Mucosa of descending colon (tissue), 3 donors: Measurements from ENCODE around the gene GABRG3. TPM values are rescaled to one million over a fixed set of nuclear protein-coding genes. Genes with fewer than 3 reads are reported as not detected.

Source experiments
- ATAC-seq: fragments of 200-7000 bp; cut with Tn5 transposase; one replicate; pipeline ENCODE4 v1.9.1; 2020; ENCODE audit warnings: mild to moderate bottlenecking, moderate library complexity
- DNase-seq, 3 donors: peaks; one replicate each; pipeline ENCODE4 v3.0.0-alpha.2; 2020
- H3K36me3 ChIP-seq: fragments of 200-600 bp; one replicate; pipeline ENCODE4 v1.8.0; 2021; ENCODE audit warnings: low read depth, mild to moderate bottlenecking
- H3K4me1 ChIP-seq: fragments of 200-600 bp; one replicate; pipeline ENCODE4 v1.8.0; 2021; ENCODE audit warnings: low read depth, mild to moderate bottlenecking
- H3K4me3 ChIP-seq: fragments of 200-600 bp; one replicate; pipeline ENCODE4 v1.8.0; 2021; ENCODE audit warnings: mild to moderate bottlenecking
- H3K9me3 ChIP-seq: fragments of 200-600 bp; one replicate; pipeline ENCODE4 v1.8.0; 2021; ENCODE audit warnings: mild to moderate bottlenecking
- CTCF ChIP-seq: fragments of 200-600 bp; IDR thresholded peaks from one replicate; pipeline ENCODE4 v1.8.0; 2022; ENCODE audit warnings: antibody characterized with exemption, mild to moderate bottlenecking
- intact Hi-C, 2 donors: fragments of 100-400 bp; cut with DNase I in 1 of 2; cut with micrococcal nuclease in 1 of 2; formaldehyde crosslinking; loops; one replicate each; pipeline versions ENCODE4 v1.11.0 to v1.11.1; 2022; cut with DNase I, micrococcal nuclease
- total RNA-seq, 3 donors: library from RNA; stranded (reverse); fragmentation: NEBNext Ultra II Directional in 2 of 3; extraction: Animal tissue kit (Norgen Biotek cat#: 25700) in 2 of 3; gene quantifications; one replicate each; pipeline versions ENCODE4 v1.2.1 to v1.2.4, GENCODE V29; 2021 to 2023
- donor health status: DM: no; HTN: no; CAD: no; lungs with moderate emphysema.
- donor health status: DM: no; HTN: no; CAD: no.
- donor health status: DM: no; HTN: yes; CAD: no.

GABRG3 gene
- total RNA-seq, 3 donors from 2014 or later, result 0.03 TPM; not detected in 2

DNA sequence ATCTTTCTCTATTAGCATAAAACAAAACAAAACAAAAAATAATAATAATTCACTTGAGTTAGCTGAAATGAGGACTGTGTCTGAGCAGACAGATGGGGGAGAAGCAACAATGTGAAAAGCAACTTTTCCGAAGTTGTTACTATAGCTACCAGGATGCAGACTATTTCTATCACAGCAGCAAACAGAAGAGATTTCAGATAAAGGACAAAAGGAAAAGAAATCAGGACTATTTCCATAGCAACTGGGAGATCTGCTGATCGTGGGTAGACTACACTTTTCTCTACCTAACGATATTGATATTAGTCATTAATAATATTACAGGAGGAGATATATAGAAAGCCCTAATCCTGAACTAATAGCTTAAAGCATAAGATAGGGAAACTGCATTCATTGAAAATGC lies 321.7 kb downstream of the GABRG3 start:
- Histone ChIP-seq H3K4me1 (no peaks in the 10 kb centered on the region), H3K9me3 (peaks cover 52% of the 10 kb centered on the region), H3K36me3 (no peaks in the 10 kb centered on the region), H3K4me3 (no peak overlapping the region)
- no peak for ATAC-seq
- intact Hi-C loops, result no loop called here
- no peak for TF ChIP-seq CTCF
- no peak for DNase-seq

- ATAC-seq (no peak), DNase-seq (no peak)
- intact Hi-C loops, result no loop called here
- TF ChIP-seq CTCF, result no peak
- no peaks in the 10 kb centered on the region for H3K36me3 ChIP-seq
- H3K9me3 ChIP-seq, result peaks cover 56% of the 10 kb centered on the region
- H3K4me3 ChIP-seq, result no peak overlapping the region
- H3K4me1 ChIP-seq, result no peaks in the 10 kb centered on the region
These were observed 322.6 kb downstream of the GABRG3 start for GRCh38 chr15:27293607-27294006.

GRCh38 chr15:27317736-27318135 lies 346.8 kb downstream of the GABRG3 start:
- intact Hi-C loops, result no loop called here
- Histone ChIP-seq H3K36me3 (no peaks in the 10 kb centered on the region), H3K4me1 (no peaks in the 10 kb centered on the region), H3K9me3 (peaks cover 61% of the 10 kb centered on the region), H3K4me3 (no peak overlapping the region)
- TF ChIP-seq CTCF, result no peak
- ATAC-seq (no peak), DNase-seq (no peak)

DNA sequence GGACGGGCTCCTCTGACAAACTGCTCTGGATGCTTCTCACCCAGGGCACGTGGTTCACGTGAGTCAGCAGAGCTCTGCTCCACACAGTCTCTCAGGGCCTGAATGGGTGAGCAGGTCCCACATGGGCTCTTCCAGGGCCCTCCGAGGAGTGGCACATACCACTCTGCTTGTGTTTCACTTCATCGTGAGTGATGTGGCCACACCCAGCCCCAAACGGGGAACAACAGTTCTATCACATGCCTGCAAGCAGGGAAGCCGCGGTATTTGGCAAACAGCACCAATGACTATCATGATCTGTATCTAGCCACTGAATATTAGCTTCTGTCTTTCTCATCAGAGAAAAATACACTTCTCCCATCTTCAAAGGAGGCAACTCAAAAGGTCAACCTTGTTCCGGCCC lies 352.8 kb downstream of the GABRG3 start:
- intact Hi-C loops, result no loop called here
- no peak for ATAC-seq
- H3K9me3 ChIP-seq, result peaks cover 90% of the 10 kb centered on the region
- no peak for TF ChIP-seq CTCF
- H3K36me3 ChIP-seq, result no peaks in the 10 kb centered on the region
- H3K4me1 ChIP-seq, result no peaks in the 10 kb centered on the region
- DNase-seq, result no peak
- H3K4me3 ChIP-seq, result no peak overlapping the region

- intact Hi-C loops, result no loop called here
- Histone ChIP-seq H3K36me3 (no peaks in the 10 kb centered on the region), H3K9me3 (peaks cover 90% of the 10 kb centered on the region), H3K4me1 (no peaks in the 10 kb centered on the region), H3K4me3 (no peak overlapping the region)
- ATAC-seq, result no peak
- TF ChIP-seq CTCF, result no peak
- DNase-seq, result no peak
These were observed 354.1 kb downstream of the GABRG3 start for GRCh38 chr15:27324886-27325615.
